ENCODE data around the gene STIP1. TPM values are rescaled to one million over a fixed set of nuclear protein-coding genes. Genes with fewer than 3 reads are reported as not detected.

Gene STIP1
- total RNA-seq, 1 experiment from 2014 or later, result 171 TPM

DNA sequence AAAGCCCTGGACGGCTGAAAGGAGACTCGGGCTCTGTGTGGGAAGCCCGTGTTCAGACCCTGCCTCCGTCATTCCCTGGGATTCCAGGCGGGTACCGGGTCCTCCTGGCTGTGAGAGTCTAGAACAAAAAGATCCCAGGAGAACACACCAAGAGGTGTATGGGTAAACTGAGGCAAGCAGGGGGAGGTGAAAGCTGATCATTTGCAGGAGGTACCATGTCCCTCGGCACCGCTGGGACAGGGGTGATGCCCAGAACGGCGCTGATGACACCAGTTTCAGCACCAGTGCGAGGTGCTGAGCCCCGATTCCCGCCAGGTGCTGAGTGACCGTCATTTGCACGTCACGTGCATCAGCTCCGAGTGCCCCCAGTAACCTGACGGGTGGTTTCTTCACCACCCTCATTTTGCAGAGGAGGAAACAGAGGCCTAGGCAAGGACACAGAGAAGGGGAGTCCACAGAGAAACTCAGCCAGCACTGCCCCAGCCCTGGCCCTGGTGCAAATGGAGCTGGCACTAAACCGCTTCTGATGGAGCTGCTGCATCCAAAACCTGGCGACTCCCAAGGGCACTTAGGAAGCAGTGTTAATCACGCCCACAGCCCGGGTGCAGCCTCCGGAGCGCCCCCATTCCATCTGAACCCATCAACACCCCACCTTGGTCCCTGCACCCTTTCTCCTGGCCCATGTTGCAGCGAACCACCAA lies 36.9 kb upstream of the STIP1 start:
- ChIA-PET CTCF (interaction anchor here (0.6 to 4.3 kb wide), 19 partner anchors 14 to 341 kb away, joined by 3 to 45 read pairs (median 4); partner anchors contain the start of gene MARK2), POLR2A (interaction anchor here (1.2 kb wide), 1 partner anchor 163 kb away, joined by 3 read pairs; no protein-coding TSS in a partner anchor)
- DNase-seq (ENCODE audit: unreplicated experiment), result no peak
- no peaks in the 10 kb centered on the region for H3K9me3 Mint-ChIP-seq (ENCODE audit: unreplicated experiment)
- no peaks in the 10 kb centered on the region for H3K4me1 Mint-ChIP-seq (ENCODE audit: insufficient read depth, unreplicated experiment)
- BruUV-seq (replicated peaks), result no TSS peak
- H3K36me3 Mint-ChIP-seq (ENCODE audit: insufficient read depth, unreplicated experiment), result peaks cover 4% of the 10 kb centered on the region
- no peaks in the 10 kb centered on the region for H3K27me3 Mint-ChIP-seq (ENCODE audit: insufficient read depth, unreplicated experiment)
- TF ChIP-seq, protein P1, sequence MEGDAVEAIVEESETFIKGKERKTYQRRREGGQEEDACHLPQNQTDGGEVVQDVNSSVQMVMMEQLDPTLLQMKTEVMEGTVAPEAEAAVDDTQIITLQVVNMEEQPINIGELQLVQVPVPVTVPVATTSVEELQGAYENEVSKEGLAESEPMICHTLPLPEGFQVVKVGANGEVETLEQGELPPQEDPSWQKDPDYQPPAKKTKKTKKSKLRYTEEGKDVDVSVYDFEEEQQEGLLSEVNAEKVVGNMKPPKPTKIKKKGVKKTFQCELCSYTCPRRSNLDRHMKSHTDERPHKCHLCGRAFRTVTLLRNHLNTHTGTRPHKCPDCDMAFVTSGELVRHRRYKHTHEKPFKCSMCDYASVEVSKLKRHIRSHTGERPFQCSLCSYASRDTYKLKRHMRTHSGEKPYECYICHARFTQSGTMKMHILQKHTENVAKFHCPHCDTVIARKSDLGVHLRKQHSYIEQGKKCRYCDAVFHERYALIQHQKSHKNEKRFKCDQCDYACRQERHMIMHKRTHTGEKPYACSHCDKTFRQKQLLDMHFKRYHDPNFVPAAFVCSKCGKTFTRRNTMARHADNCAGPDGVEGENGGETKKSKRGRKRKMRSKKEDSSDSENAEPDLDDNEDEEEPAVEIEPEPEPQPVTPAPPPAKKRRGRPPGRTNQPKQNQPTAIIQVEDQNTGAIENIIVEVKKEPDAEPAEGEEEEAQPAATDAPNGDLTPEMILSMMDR (IDR thresholded peaks at IDR 0.05; ENCODE audit: unreplicated experiment), result no peak
- intact Hi-C loops (cut with micrococcal nuclease), result loop anchor here (5.0 kb wide), 2 partner anchors 107 to 162 kb away; partner anchors contain the start of gene OTUB1
- H3K4me3 Mint-ChIP-seq (ENCODE audit: unreplicated experiment), result no peak overlapping the region
- H3K27ac Mint-ChIP-seq (ENCODE audit: low read depth, unreplicated experiment), result no peak overlapping the region

DNA sequence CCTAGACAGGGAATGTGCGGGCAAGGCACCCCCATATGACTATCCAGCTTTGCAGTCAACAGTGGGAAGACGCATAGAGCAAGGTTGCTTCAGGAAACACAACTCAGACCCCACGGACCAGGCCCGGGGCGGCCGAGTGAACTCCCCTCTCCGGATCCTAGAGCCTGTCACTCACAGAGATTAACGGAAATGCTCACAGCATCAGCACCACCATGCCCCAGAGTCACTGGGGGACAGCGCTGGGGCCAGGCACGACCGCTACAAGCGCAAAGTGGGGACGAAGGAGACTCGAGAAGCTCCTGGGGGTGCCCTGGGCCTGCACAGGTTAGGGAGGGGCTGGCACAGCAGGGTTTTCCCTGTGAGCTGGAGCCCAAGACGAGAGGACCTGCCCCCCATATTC lies 35.9 kb upstream of the STIP1 start:
- POLR2A ChIA-PET, result interaction anchor here (1.1 kb wide), 1 partner anchor 164 kb away, joined by 3 read pairs; the partner anchor contains the start of gene OTUB1
- H3K9me3 Mint-ChIP-seq (ENCODE audit: unreplicated experiment), result no peaks in the 10 kb centered on the region
- CTCF ChIA-PET, result interaction anchor here (0.6 to 4.3 kb wide), 12 partner anchors 14 to 342 kb away, joined by 3 to 45 read pairs (median 4); partner anchors contain the start of gene MARK2
- intact Hi-C loops (cut with micrococcal nuclease), result no loop called here
- H3K27ac Mint-ChIP-seq (ENCODE audit: low read depth, unreplicated experiment), result no peak overlapping the region
- H3K4me1 Mint-ChIP-seq (ENCODE audit: insufficient read depth, unreplicated experiment), result no peaks in the 10 kb centered on the region
- no peaks in the 10 kb centered on the region for H3K27me3 Mint-ChIP-seq (ENCODE audit: insufficient read depth, unreplicated experiment)
- H3K36me3 Mint-ChIP-seq (ENCODE audit: insufficient read depth, unreplicated experiment), result no peaks in the 10 kb centered on the region
- no peak for DNase-seq (ENCODE audit: unreplicated experiment)
- no TSS peak for BruUV-seq (replicated peaks)
- no peak overlapping the region for H3K4me3 Mint-ChIP-seq (ENCODE audit: unreplicated experiment)
- TF ChIP-seq, protein P1 (IDR thresholded peaks at IDR 0.05; ENCODE audit: unreplicated experiment), result no peak

GRCh38 chr11:64150481-64151239 lies 35.3 kb upstream of the STIP1 start:
- Mint-ChIP-seq H3K36me3 (ENCODE audit: insufficient read depth, unreplicated experiment) (no peaks in the 10 kb centered on the region), H3K9me3 (ENCODE audit: unreplicated experiment) (no peaks in the 10 kb centered on the region), H3K4me1 (ENCODE audit: insufficient read depth, unreplicated experiment) (no peaks in the 10 kb centered on the region), H3K27ac (ENCODE audit: low read depth, unreplicated experiment) (no peak overlapping the region), H3K4me3 (ENCODE audit: unreplicated experiment) (no peak overlapping the region), H3K27me3 (ENCODE audit: insufficient read depth, unreplicated experiment) (no peaks in the 10 kb centered on the region)
- BruUV-seq (replicated peaks), result no TSS peak
- CTCF ChIA-PET, result interaction anchor here (0.6 to 4.3 kb wide), 12 partner anchors 13 to 314 kb away, joined by 3 to 45 read pairs (median 3); partner anchors contain the start of gene MARK2
- TF ChIP-seq, protein P1 (IDR thresholded peaks at IDR 0.05; ENCODE audit: unreplicated experiment), result no peak
- POLR2A ChIA-PET, result interaction anchor here (1.1 kb wide), 1 partner anchor 165 kb away, joined by 3 read pairs; the partner anchor contains the start of gene OTUB1
- no peak for DNase-seq (ENCODE audit: unreplicated experiment)
- intact Hi-C loops (cut with micrococcal nuclease), result no loop called here

DNA sequence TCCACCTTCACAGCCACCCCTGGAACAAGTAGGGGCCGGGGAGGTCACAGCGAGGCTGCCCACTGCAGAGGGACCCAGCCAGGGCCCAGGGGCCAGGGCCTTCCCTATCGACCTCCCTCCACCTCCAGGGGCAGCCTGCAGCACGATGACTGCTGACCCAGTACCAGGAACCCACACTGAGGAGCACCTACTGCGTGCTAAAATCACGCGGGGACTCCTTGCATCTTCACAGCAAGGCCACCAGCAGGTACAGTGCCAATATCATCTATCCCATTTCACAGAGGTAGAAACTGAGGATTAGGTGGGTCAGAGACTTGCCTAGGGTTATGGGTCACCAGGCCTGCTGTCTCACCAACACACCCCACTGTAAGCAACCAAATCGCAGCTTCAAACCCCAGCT lies 34.6 kb upstream of the STIP1 start:
- no peaks in the 10 kb centered on the region for H3K36me3 Mint-ChIP-seq (ENCODE audit: insufficient read depth, unreplicated experiment)
- no peak overlapping the region for H3K27ac Mint-ChIP-seq (ENCODE audit: low read depth, unreplicated experiment)
- no peak overlapping the region for H3K4me3 Mint-ChIP-seq (ENCODE audit: unreplicated experiment)
- no peaks in the 10 kb centered on the region for H3K9me3 Mint-ChIP-seq (ENCODE audit: unreplicated experiment)
- H3K4me1 Mint-ChIP-seq (ENCODE audit: insufficient read depth, unreplicated experiment), result no peaks in the 10 kb centered on the region
- ChIA-PET CTCF (interaction anchor here (1.4 to 4.3 kb wide), 6 partner anchors 13 to 314 kb away, joined by 3 to 45 read pairs (median 6); partner anchors contain the start of gene MARK2), POLR2A (no interaction called here)
- BruUV-seq (replicated peaks), result no TSS peak
- DNase-seq (ENCODE audit: unreplicated experiment), result no peak
- intact Hi-C loops (cut with micrococcal nuclease), result no loop called here
- H3K27me3 Mint-ChIP-seq (ENCODE audit: insufficient read depth, unreplicated experiment), result no peaks in the 10 kb centered on the region
- TF ChIP-seq, protein P1 (IDR thresholded peaks at IDR 0.05; ENCODE audit: unreplicated experiment), result no peak

Data from MCF 10A (cell line).